Neuronal stem cell (in vitro differentiated cells): ENCODE measurements around the gene CCDC141.
A peak's percentile ranks its signal among the peaks of the same experiment; 100 is the strongest.

ENCODE experiments used
- DNase-seq: peaks from one replicate; pipeline ENCODE4 v3.0.0-alpha.2; 2013; ENCODE audit warnings: low spot score
- H2AFZ ChIP-seq: one replicate; pipeline ENCODE4 v1.6.1; 2013; ENCODE audit warnings: mild to moderate bottlenecking, low read length, inconsistent platforms
- H2AK5ac ChIP-seq: 2 replicates; pipeline ENCODE4 v1.6.1; 2013; ENCODE audit warnings: low read depth, mild to moderate bottlenecking, inconsistent platforms, low read length, moderate library complexity, mixed read lengths
- H2BK120ac ChIP-seq: 2 replicates; pipeline ENCODE4 v1.6.1; 2013; ENCODE audit warnings: low read depth, mild to moderate bottlenecking, inconsistent platforms, low read length, moderate library complexity, mixed read lengths
- H2BK12ac ChIP-seq: one replicate; pipeline ENCODE4 v1.6.1; 2013; ENCODE audit warnings: low read length, inconsistent platforms
- H2BK15ac ChIP-seq: 2 replicates; pipeline ENCODE4 v1.6.1; 2013; ENCODE audit warnings: mild to moderate bottlenecking, low read length, inconsistent platforms, mixed read lengths
- H2BK5ac ChIP-seq: one replicate; pipeline ENCODE4 v1.6.1; 2013; ENCODE audit warnings: inconsistent platforms, mild to moderate bottlenecking, low read length, moderate library complexity
- H3K14ac ChIP-seq: one replicate; pipeline ENCODE4 v1.6.1; 2013; ENCODE audit warnings: low read length, inconsistent platforms
- H3K18ac ChIP-seq: 2 replicates; pipeline ENCODE4 v1.6.1; 2013; ENCODE audit warnings: low read length, inconsistent platforms
- H3K23ac ChIP-seq: 2 replicates; pipeline ENCODE4 v1.6.1; 2013; ENCODE audit warnings: low read depth, mild to moderate bottlenecking, mixed read lengths, low read length, inconsistent platforms; ENCODE audit not compliant: poor library complexity
- H3K27ac ChIP-seq: replicated peaks from 3 replicates; pipeline ENCODE4 v1.5.1; 2013; ENCODE audit warnings: low read length, inconsistent platforms
- H3K27me3 ChIP-seq, 3 experiments: 2 replicates each; pipeline ENCODE4 v1.6.1; 2013; ENCODE audit warnings: low read length in 3 of 3, mild to moderate bottlenecking in 2 of 3, inconsistent platforms in 1 of 3, low read depth in 1 of 3, mixed read lengths in 1 of 3, moderate library complexity in 1 of 3; ENCODE audit not compliant: control insufficient read depth in 3 of 3, insufficient read depth in 3 of 3
- H3K36me3 ChIP-seq, 2 donors: replicated peaks in 1 of 2; 2 replicates each; pipeline ENCODE4 v1.6.1; 2013; ENCODE audit warnings: low read length in 2 of 2; ENCODE audit not compliant: control insufficient read depth in 2 of 2, insufficient read depth in 2 of 2
- H3K4ac ChIP-seq: 2 replicates; pipeline ENCODE4 v1.6.1; 2013; ENCODE audit warnings: inconsistent platforms, mild to moderate bottlenecking, low read length, moderate library complexity
- H3K4me1 ChIP-seq, 2 donors: 1 replicate in 1 of 2; 2 replicates in 1 of 2; pipeline ENCODE4 v1.6.1; 2013; ENCODE audit warnings: low read length in 2 of 2, low read depth in 1 of 2; ENCODE audit not compliant: control insufficient read depth in 2 of 2, insufficient read depth in 1 of 2
- H3K4me2 ChIP-seq: one replicate; pipeline ENCODE4 v1.6.1; 2013; ENCODE audit warnings: mild to moderate bottlenecking, low read length, inconsistent platforms; ENCODE audit not compliant: insufficient read depth, poor library complexity, severe bottlenecking
- H3K4me3 ChIP-seq, 2 donors: 2 replicates each; pipeline ENCODE4 v1.5.1; 2013; ENCODE audit warnings: low read length in 2 of 2, mild to moderate bottlenecking in 2 of 2, inconsistent platforms in 1 of 2, moderate library complexity in 1 of 2
- H3K79me1 ChIP-seq: one replicate; pipeline ENCODE4 v1.6.1; 2013; ENCODE audit warnings: low read depth, mild to moderate bottlenecking, inconsistent platforms, low read length, moderate library complexity
- H3K9ac ChIP-seq: one replicate; pipeline ENCODE4 v1.6.1; 2013; ENCODE audit warnings: mild to moderate bottlenecking, low read depth, low read length, inconsistent platforms; ENCODE audit not compliant: poor library complexity
- H3K9me3 ChIP-seq, 2 donors: replicated peaks in 1 of 2; 2 replicates each; pipeline versions ENCODE3 to v1.6.1; 2013; ENCODE audit warnings: low read length in 2 of 2, mild to moderate bottlenecking in 2 of 2, inconsistent platforms in 1 of 2, low read depth in 1 of 2, mixed read lengths in 1 of 2, moderate library complexity in 1 of 2; ENCODE audit not compliant: control insufficient read depth in 2 of 2, insufficient read depth in 1 of 2
- H4K8ac ChIP-seq: one replicate; pipeline ENCODE4 v1.6.1; 2013; ENCODE audit warnings: low read depth, mild to moderate bottlenecking, inconsistent platforms, low read length, moderate library complexity
- H4K91ac ChIP-seq: one replicate; pipeline ENCODE4 v1.6.1; 2013; ENCODE audit warnings: low read length, low read depth, mild to moderate bottlenecking, inconsistent platforms; ENCODE audit not compliant: poor library complexity
- WGBS, 2 donors: extraction: QIAGEN DNeasy Blood & Tissue Kit; methylation state at CpG; one replicate each; pipeline ENCODE4 v1.1.7; 2013; ENCODE audit warnings: missing lambda C conversion rate in 2 of 2, mixed read lengths in 1 of 2; ENCODE audit not compliant: insufficient read length in 2 of 2, insufficient replicate concordance in 1 of 2; ENCODE audit errors: extremely low coverage in 2 of 2; 5-methylcytosine and 5-hydroxymethylcytosine counted together

Gene CCDC141

DNA sequence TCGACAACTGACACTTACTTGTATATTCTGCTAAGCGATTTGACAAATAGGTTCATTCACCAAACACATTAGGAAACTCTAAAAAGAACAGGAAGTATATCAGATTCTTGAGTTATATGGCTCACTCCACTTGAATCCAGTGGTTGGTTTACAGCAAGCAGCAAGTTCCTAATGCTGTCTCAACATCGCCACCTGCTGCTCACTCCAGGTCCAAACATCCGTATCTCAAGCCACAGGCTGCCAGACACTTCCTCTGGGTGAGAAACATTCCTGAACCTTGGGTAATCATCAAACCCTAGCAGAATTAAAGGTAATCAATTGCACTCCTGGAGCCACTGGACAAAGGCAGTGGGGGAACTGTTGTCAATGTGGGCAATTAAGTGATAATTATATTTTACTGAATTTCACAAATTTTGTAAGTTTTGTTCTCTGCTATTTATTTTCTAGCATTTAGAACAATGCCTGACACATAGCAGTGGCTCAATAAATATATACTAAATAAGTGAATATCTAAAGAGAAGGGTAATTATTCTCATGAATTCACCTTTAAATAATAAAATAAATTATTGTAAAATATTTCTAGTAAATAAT, 135.6 kb downstream of the CCDC141 start:
- Histone ChIP-seq H3K9ac (no peak overlapping the region), H2BK12ac (no peak overlapping the region), H2BK5ac (no peak overlapping the region), H3K27ac (no peak overlapping the region), H3K4me2 (no peak overlapping the region), H2BK120ac (no peak overlapping the region), H3K4ac (no peak overlapping the region), H3K4me1 (peaks cover 0 to 3% of the 10 kb centered on the region in 2 donors), H3K36me3 (no peaks in the 10 kb centered on the region), H2AFZ (no peak overlapping the region), H2BK15ac (no peak overlapping the region), H3K4me3 (no peak overlapping the region), H3K18ac (no peak overlapping the region), H3K79me1 (no peaks in the 10 kb centered on the region), H4K91ac (no peak overlapping the region), H3K23ac (no peak overlapping the region), H4K8ac (no peak overlapping the region), H3K14ac (no peak overlapping the region), H3K27me3 (no peaks in the 10 kb centered on the region), H3K9me3 (no peaks in the 10 kb centered on the region), H2AK5ac (no peak overlapping the region)
- WGBS, 2 donors: no CpG with 5 or more reads among the region's 4 CpGs
- DNase-seq: peak; percentile 65

DNA sequence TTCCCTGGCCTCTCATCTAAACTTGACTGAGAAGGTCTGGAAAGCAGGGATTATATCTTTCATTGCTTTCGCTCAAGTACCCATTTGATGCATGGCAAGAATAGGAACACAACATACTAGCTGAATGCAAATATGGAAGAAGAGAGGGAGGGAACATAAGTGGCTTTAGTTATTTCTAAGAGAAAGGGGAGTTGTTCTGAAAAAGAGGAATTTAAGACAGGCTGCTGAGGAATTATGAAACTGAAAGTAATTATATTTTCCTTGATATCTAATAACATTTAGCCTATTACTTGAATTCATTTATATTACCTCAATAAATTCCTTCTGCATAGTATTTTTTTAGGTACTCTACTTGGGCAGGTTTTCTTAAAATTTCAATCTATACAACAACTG, 136.9 kb downstream of the CCDC141 start:
- Histone ChIP-seq H2BK5ac (no peak overlapping the region), H4K91ac (no peak overlapping the region), H2BK120ac (no peak overlapping the region), H2BK12ac (no peak overlapping the region), H3K4me1 (peaks cover 0 to 3% of the 10 kb centered on the region in 2 donors), H3K18ac (no peak overlapping the region), H3K4ac (no peak overlapping the region), H3K4me3 (no peak overlapping the region), H2AFZ (no peak overlapping the region), H3K9ac (no peak overlapping the region), H2AK5ac (no peak overlapping the region), H3K36me3 (no peaks in the 10 kb centered on the region), H2BK15ac (no peak overlapping the region), H3K27ac (no peak overlapping the region), H3K79me1 (no peaks in the 10 kb centered on the region), H3K9me3 (no peaks in the 10 kb centered on the region), H3K4me2 (no peak overlapping the region), H3K27me3 (no peaks in the 10 kb centered on the region), H3K14ac (no peak overlapping the region), H3K23ac (no peak overlapping the region), H4K8ac (no peak overlapping the region)
- no peak for DNase-seq
- whole genome bisulfite sequencing, 2 donors: no CpG with 5 or more reads among the region's 1 CpG

DNA sequence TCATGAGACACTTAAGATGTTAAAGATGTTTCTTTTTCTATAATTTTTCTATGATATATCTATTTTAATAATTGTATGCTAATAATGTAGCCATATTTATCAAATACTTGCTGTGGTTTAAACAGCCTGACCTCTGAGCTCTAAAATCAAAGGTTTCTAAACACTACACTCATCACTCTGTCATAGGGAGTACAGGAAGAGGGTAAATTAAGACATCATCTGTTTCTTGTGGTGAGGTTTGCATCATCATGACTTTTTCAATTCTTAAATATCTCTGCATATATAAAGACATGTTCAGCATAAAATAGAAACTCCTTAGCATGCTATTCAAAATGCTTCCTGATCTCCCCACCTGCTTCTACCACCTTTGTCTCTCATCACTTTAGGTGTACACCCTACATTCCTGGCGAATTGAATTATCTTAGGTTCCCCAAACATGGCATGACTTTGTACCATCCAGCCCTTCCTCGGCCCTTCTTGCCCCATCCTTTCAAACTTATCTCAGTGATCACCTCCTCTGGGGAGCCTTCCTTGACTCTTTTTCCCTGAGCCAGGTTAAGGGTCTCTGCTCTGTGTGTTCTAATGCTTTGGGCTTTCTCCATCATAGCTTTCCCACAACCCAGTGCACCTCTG, 137.4 kb downstream of the CCDC141 start:
- no peak overlapping the region for H4K8ac ChIP-seq
- H3K14ac ChIP-seq: no peak overlapping the region
- no peak overlapping the region for H3K9ac ChIP-seq
- no peak overlapping the region for H3K27ac ChIP-seq
- H3K18ac ChIP-seq: no peak overlapping the region
- H3K4me3 ChIP-seq: no peak overlapping the region
- H2BK12ac ChIP-seq: no peak overlapping the region
- H4K91ac ChIP-seq: no peak overlapping the region
- H2AK5ac ChIP-seq: no peak overlapping the region
- H3K27me3 ChIP-seq: no peaks in the 10 kb centered on the region
- H2AFZ ChIP-seq: no peak overlapping the region
- H3K4me1 ChIP-seq: peaks cover 0 to 3% of the 10 kb centered on the region in 2 donors
- no peak overlapping the region for H2BK5ac ChIP-seq
- no peak overlapping the region for H3K4me2 ChIP-seq
- no peak overlapping the region for H3K23ac ChIP-seq
- no peaks in the 10 kb centered on the region for H3K36me3 ChIP-seq
- no CpG with 5 or more reads among the region's 2 CpGs for WGBS, 2 donors
- no peak overlapping the region for H2BK15ac ChIP-seq
- H3K4ac ChIP-seq: no peak overlapping the region
- H2BK120ac ChIP-seq: no peak overlapping the region
- DNase-seq: no peak
- no peaks in the 10 kb centered on the region for H3K79me1 ChIP-seq
- H3K9me3 ChIP-seq: no peaks in the 10 kb centered on the region

DNA sequence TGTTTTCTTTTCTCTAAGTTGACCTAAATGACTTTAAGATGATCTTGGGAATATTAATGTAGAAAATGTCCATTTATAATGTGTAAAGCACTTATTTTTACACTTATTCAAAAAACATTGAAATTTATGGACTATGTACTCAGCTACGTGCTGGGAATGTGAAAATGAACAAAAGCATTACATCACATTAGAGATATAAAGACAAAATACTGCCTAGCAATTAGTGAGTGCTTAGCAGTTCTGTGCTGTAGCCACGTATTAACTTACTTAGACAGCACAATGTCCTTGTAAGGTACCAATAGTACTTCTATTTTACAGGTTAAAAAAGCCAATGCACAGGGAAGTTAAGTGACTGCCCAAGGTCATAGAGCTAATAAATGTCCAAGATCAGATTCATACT, 138.9 kb downstream of the CCDC141 start:
- Histone ChIP-seq H3K4me3 (no peak overlapping the region), H3K9ac (no peak overlapping the region)
- no CpG with 5 or more reads among the region's 2 CpGs for WGBS, 2 donors

More for the DNA sequence above, 138.9 kb downstream of the CCDC141 start:
- Histone ChIP-seq H3K27ac (no peak overlapping the region), H3K4me2 (no peak overlapping the region), H3K14ac (no peak overlapping the region), H3K4ac (no peak overlapping the region), H4K8ac (no peak overlapping the region), H3K23ac (no peak overlapping the region), H3K79me1 (no peaks in the 10 kb centered on the region), H3K4me1 (peaks cover 0 to 3% of the 10 kb centered on the region in 2 donors), H3K18ac (no peak overlapping the region), H2BK15ac (no peak overlapping the region), H2AK5ac (no peak overlapping the region), H2BK12ac (no peak overlapping the region), H3K27me3 (no peaks in the 10 kb centered on the region), H4K91ac (no peak overlapping the region), H2BK5ac (no peak overlapping the region), H2AFZ (no peak overlapping the region), H3K36me3 (no peaks in the 10 kb centered on the region), H3K9me3 (no peaks in the 10 kb centered on the region), H2BK120ac (no peak overlapping the region)
- DNase-seq: no peak
